GM12878 (cell line): ENCODE results near the gene CACNA1D. TPM values are rescaled to one million over a fixed set of nuclear protein-coding genes. Genes with fewer than 3 reads are reported as not detected.

Source experiments
- CREB1 ChIP-seq: IDR thresholded peaks from 2 replicates; pipeline ENCODE4 v1.6.1; 2012; ENCODE audit warnings: low read depth, mild to moderate bottlenecking, inconsistent platforms
- E4F1 ChIP-seq: fragments of 450-650 bp; IDR thresholded peaks from 2 replicates; pipeline ENCODE4 v1.6.1; 2018; ENCODE audit warnings: borderline replicate concordance, mild to moderate bottlenecking; ENCODE audit not compliant: partially characterized antibody
- EGR1 ChIP-seq, 2 experiments: IDR thresholded peaks; 1 replicate in 1 of 2; 2 replicates in 1 of 2; pipeline ENCODE4 v1.6.1; 2011 to 2012; ENCODE audit warnings: low read depth in 2 of 2, low read length in 2 of 2, borderline replicate concordance in 1 of 2, mild to moderate bottlenecking in 1 of 2, moderate library complexity in 1 of 2
- MAX ChIP-seq: IDR thresholded peaks from 2 replicates; pipeline ENCODE4 v1.6.1; 2012; ENCODE audit warnings: low read depth, low read length, improper control_type of control experiment
- SP1 ChIP-seq: IDR thresholded peaks from one replicate; pipeline ENCODE4 v1.6.1; 2011; ENCODE audit warnings: low read depth, low read length
- USF1 ChIP-seq: IDR thresholded peaks from 2 replicates; pipeline ENCODE4 v1.6.1; 2011; ENCODE audit warnings: borderline replicate concordance, low read depth, mild to moderate bottlenecking, moderate library complexity, mixed read lengths, low read length; ENCODE audit not compliant: insufficient read depth; ENCODE audit errors: extremely low read length
- polyA plus RNA-seq, 11 experiments: library from polyadenylated mRNA; depleted of rRNA in 4 of 11; unstranded in 6 of 11; stranded (reverse) in 5 of 11; fragments of >200 nt; fragmentation: Nextera tagmentation in 4 of 11; fragmentation: Illumina TruSeq in 1 of 11; extraction: Ambion mirVana in 4 of 11; extraction: Trizol in 1 of 11; gene quantifications; 1 replicate in 1 of 11; 2 replicates in 10 of 11; pipeline versions ENCODE4 v1.2.1 to v1.2.3, GENCODE V29; 2011 to 2016; ENCODE audit warnings: inconsistent platforms in 2 of 11, missing spikeins in 2 of 11, low read depth in 1 of 11
- total RNA-seq, 4 experiments: library from RNA; depleted of rRNA in 3 of 4; stranded (reverse); fragments of >200 nt in 3 of 4; fragmentation: Illumina TruSeq in 1 of 4; extraction: Trizol in 1 of 4; gene quantifications; 2 replicates each; pipeline versions ENCODE4 v1.2.1 to v1.2.3, GENCODE V29; 2013 to 2021

The CACNA1D gene
- total and polyA plus RNA-seq, 10 of the 15 experiments (the other 5 are each of a cell fraction or from before 2014, with no cell fraction given), result 0.21 to 24.4 (median 1.6) TPM

GRCh38 chr3:53766706-53767105, 272.3 kb downstream of the CACNA1D start (continued):
- no peak for TF ChIP-seq E4F1
- no peak for TF ChIP-seq EGR1 (IDR thresholded peaks at IDR 0.05; ENCODE audit: borderline replicate concordance in 1 of 2, low read depth in 2 of 2, low read length in 2 of 2)
- no peak for TF ChIP-seq CREB1
- no peak for TF ChIP-seq SP1
- TF ChIP-seq MAX, result no peak
- TF ChIP-seq USF1, result no peak
